Smooth muscle cell of the brain vasculature (primary cell): Measurements from ENCODE around the gene ESR2.
"Not testable (repeated sequence)": the region's sequence is repeated elsewhere in the genome, so short reads cannot be mapped to it uniquely, and the experiment has no call there.

Experiments used
- DNase-seq: peaks from one replicate; pipeline ENCODE4 v3.0.0-alpha.2; 2012; ENCODE audit warnings: low read depth, low spot score

Gene ESR2

GRCh38 chr14:64198486-64198885, 95.7 kb downstream of the ESR2 start:
- no peak for DNase-seq

GRCh38 chr14:64197996-64198395, 96.2 kb downstream of the ESR2 start:
- no peak for DNase-seq

GRCh38 chr14:64196814-64197411, 97.3 kb downstream of the ESR2 start:
- DNase-seq = no peak

- DNase-seq = no peak
Measured at GRCh38 chr14:64196056-64196455, 98.1 kb downstream of the ESR2 start.

- no peak for DNase-seq
Measured at GRCh38 chr14:64195199-64195598, 99.0 kb downstream of the ESR2 start.

GRCh38 chr14:64194404-64194803, 99.8 kb downstream of the ESR2 start:
- no peak for DNase-seq

- no peak for DNase-seq
Measured at GRCh38 chr14:64193821-64194220, 100.3 kb downstream of the ESR2 start.

- DNase-seq = no peak
Measured at GRCh38 chr14:64191756-64192155, 102.4 kb downstream of the ESR2 start.

- no peak for DNase-seq
Measured at GRCh38 chr14:64190974-64191502, 103.1 kb downstream of the ESR2 start.

GRCh38 chr14:64187331-64187730, 106.8 kb downstream of the ESR2 start:
- no peak for DNase-seq

- DNase-seq = no peak
Measured at GRCh38 chr14:64186231-64187129, 107.7 kb downstream of the ESR2 start.

GRCh38 chr14:64185184-64185583, 109.0 kb downstream of the ESR2 start:
- DNase-seq = no peak

- DNase-seq = no peak
Measured at GRCh38 chr14:64184103-64184729, 110.0 kb downstream of the ESR2 start.

GRCh38 chr14:64182908-64183307, 111.3 kb downstream of the ESR2 start:
- DNase-seq = not testable (repeated sequence)

- DNase-seq = no peak
Measured at GRCh38 chr14:64178814-64179213, 115.4 kb downstream of the ESR2 start.

GRCh38 chr14:64176330-64176729, 117.8 kb downstream of the ESR2 start:
- no peak for DNase-seq

GRCh38 chr14:64174922-64175782, 119.0 kb downstream of the ESR2 start:
- DNase-seq = no peak

GRCh38 chr14:64170181-64170580, 124.0 kb downstream of the ESR2 start:
- no peak for DNase-seq

- DNase-seq = no peak
Measured at GRCh38 chr14:64159588-64159987, 134.6 kb downstream of the ESR2 start.

GRCh38 chr14:64158608-64159007, 135.6 kb downstream of the ESR2 start:
- no peak for DNase-seq

GRCh38 chr14:64149921-64150320, 144.2 kb downstream of the ESR2 start:
- DNase-seq = no peak
